Thymus (tissue), 11 donors: ENCODE data around the gene TRPC1. TPM values are rescaled to one million over a fixed set of nuclear protein-coding genes. Genes with fewer than 3 reads are reported as not detected.

Experiments used
- DNase-seq, 9 donors: peaks; one replicate each; pipeline ENCODE4 v3.0.0-alpha.2; 2013; ENCODE audit warnings: low spot score in 9 of 9, low read depth in 6 of 9, missing footprints in 1 of 9
- H3K27ac ChIP-seq, 2 donors: one replicate each; pipeline ENCODE4 v1.5.1; 2013; ENCODE audit warnings: control low read depth in 1 of 2, low read depth in 1 of 2, low read length in 1 of 2, mild to moderate bottlenecking in 1 of 2, moderate library complexity in 1 of 2
- H3K27me3 ChIP-seq, 2 donors: one replicate each; pipeline ENCODE4 v1.5.1; 2013; ENCODE audit warnings: low read length in 1 of 2; ENCODE audit not compliant: control insufficient read depth in 2 of 2, insufficient read depth in 1 of 2
- H3K36me3 ChIP-seq, 2 donors: one replicate each; pipeline ENCODE4 v1.5.1; 2013; ENCODE audit warnings: low read length in 1 of 2, mild to moderate bottlenecking in 1 of 2, moderate library complexity in 1 of 2; ENCODE audit not compliant: control insufficient read depth in 2 of 2, insufficient read depth in 2 of 2
- H3K4me1 ChIP-seq, 2 donors: one replicate each; pipeline ENCODE4 v1.5.1; 2013; ENCODE audit warnings: low read length in 2 of 2; ENCODE audit not compliant: control insufficient read depth in 2 of 2, insufficient read depth in 2 of 2
- H3K4me3 ChIP-seq, 2 donors: one replicate each; pipeline ENCODE4 v1.5.1; 2013; ENCODE audit warnings: low read length in 2 of 2, control low read depth in 1 of 2, mild to moderate bottlenecking in 1 of 2
- H3K9me3 ChIP-seq, 2 donors: one replicate each; pipeline ENCODE4 v1.5.1; 2013; ENCODE audit warnings: low read length in 1 of 2, mild to moderate bottlenecking in 1 of 2; ENCODE audit not compliant: control insufficient read depth in 2 of 2, insufficient read depth in 1 of 2
- WGBS: extraction: QIAGEN DNeasy Blood & Tissue Kit; methylation state at CpG from one replicate; pipeline ENCODE4 v1.1.7; 2013; 5-methylcytosine and 5-hydroxymethylcytosine counted together
- polyA plus RNA-seq: library from polyadenylated mRNA; stranded (reverse); fragments of 200-250 nt; gene quantifications from one replicate; pipeline ENCODE4 v1.2.3, GENCODE V29; 2013
- total RNA-seq: library from RNA; stranded (reverse); fragments of 120-200 nt; gene quantifications from one replicate; pipeline ENCODE4 v1.2.4, GENCODE V29; 2013
- donor health status: healthy.

TRPC1 gene
- total and polyA plus RNA-seq, 2 donors, result 3.1 to 7.1 TPM

GRCh38 chr3:142779591-142779990 lies 55.8 kb downstream of the TRPC1 start:
- Histone ChIP-seq H3K4me3 (no peak overlapping the region), H3K9me3 (no peaks in the 10 kb centered on the region), H3K4me1 (no peaks in the 10 kb centered on the region), H3K27ac (no peak overlapping the region), H3K36me3 (no peaks in the 10 kb centered on the region), H3K27me3 (no peaks in the 10 kb centered on the region)
- no peak for DNase-seq

- Histone ChIP-seq H3K27me3 (no peaks in the 10 kb centered on the region), H3K27ac (no peak overlapping the region), H3K36me3 (no peaks in the 10 kb centered on the region), H3K4me3 (no peak overlapping the region), H3K9me3 (no peaks in the 10 kb centered on the region), H3K4me1 (no peaks in the 10 kb centered on the region)
- 94% methylated on average over 2 of the region's 2 CpGs for whole genome bisulfite sequencing
- DNase-seq, result no peak
These were observed 58.8 kb downstream of the TRPC1 start for GRCh38 chr3:142782616-142783015.

GRCh38 chr3:142784228-142784627 lies 60.4 kb downstream of the TRPC1 start:
- WGBS, result 97% methylated on average over 1 of the region's 1 CpG

GRCh38 chr3:142785996-142786395 lies 62.2 kb downstream of the TRPC1 start:
- Histone ChIP-seq H3K27ac (no peak overlapping the region), H3K4me3 (no peak overlapping the region), H3K36me3 (no peaks in the 10 kb centered on the region), H3K9me3 (no peaks in the 10 kb centered on the region), H3K4me1 (no peaks in the 10 kb centered on the region), H3K27me3 (no peaks in the 10 kb centered on the region)
- DNase-seq, result no peak
- 98% methylated on average over 4 of the region's 4 CpGs for WGBS

More at GRCh38 chr3:142784228-142784627, 60.4 kb downstream of the TRPC1 start:
- Histone ChIP-seq H3K27ac (no peak overlapping the region), H3K9me3 (no peaks in the 10 kb centered on the region), H3K4me3 (no peak overlapping the region), H3K4me1 (no peaks in the 10 kb centered on the region), H3K27me3 (no peaks in the 10 kb centered on the region), H3K36me3 (no peaks in the 10 kb centered on the region)
- no peak for DNase-seq

- no peaks in the 10 kb centered on the region for H3K27me3 ChIP-seq
- peak in 1 of 9 donors; percentile 8 for DNase-seq
- no peak overlapping the region for H3K4me3 ChIP-seq
- 5% methylated on average over 1 of the region's 1 CpG for WGBS
- H3K9me3 ChIP-seq, result no peaks in the 10 kb centered on the region
- H3K36me3 ChIP-seq, result no peaks in the 10 kb centered on the region
- no peaks in the 10 kb centered on the region for H3K4me1 ChIP-seq
- H3K27ac ChIP-seq, result no peak overlapping the region
These were observed 63.9 kb downstream of the TRPC1 start for GRCh38 chr3:142787719-142788118.

- no peak overlapping the region for H3K27ac ChIP-seq
- H3K9me3 ChIP-seq, result no peaks in the 10 kb centered on the region
- no peaks in the 10 kb centered on the region for H3K36me3 ChIP-seq
- DNase-seq, result no peak
- no peaks in the 10 kb centered on the region for H3K4me1 ChIP-seq
- H3K4me3 ChIP-seq, result no peak overlapping the region
- no peaks in the 10 kb centered on the region for H3K27me3 ChIP-seq
- 94% methylated on average over 4 of the region's 4 CpGs for WGBS
These were observed 70.7 kb downstream of the TRPC1 start for GRCh38 chr3:142794508-142794907.

- no peak for DNase-seq
- Histone ChIP-seq H3K4me1 (no peaks in the 10 kb centered on the region), H3K9me3 (no peaks in the 10 kb centered on the region), H3K4me3 (no peak overlapping the region), H3K27ac (no peak overlapping the region), H3K27me3 (no peaks in the 10 kb centered on the region), H3K36me3 (no peaks in the 10 kb centered on the region)
- WGBS, result 100% methylated on average over 1 of the region's 1 CpG
These were observed 71.5 kb downstream of the TRPC1 start for GRCh38 chr3:142795332-142795731.

- no peak for DNase-seq
- Histone ChIP-seq H3K9me3 (no peaks in the 10 kb centered on the region), H3K36me3 (no peaks in the 10 kb centered on the region), H3K4me1 (no peaks in the 10 kb centered on the region), H3K4me3 (no peak overlapping the region), H3K27ac (no peak overlapping the region), H3K27me3 (no peaks in the 10 kb centered on the region)
- WGBS, result 72% methylated on average over 2 of the region's 2 CpGs
These were observed 73.0 kb downstream of the TRPC1 start for GRCh38 chr3:142796823-142797222.

- Histone ChIP-seq H3K27ac (no peak overlapping the region), H3K9me3 (no peaks in the 10 kb centered on the region), H3K36me3 (no peaks in the 10 kb centered on the region), H3K27me3 (no peaks in the 10 kb centered on the region), H3K4me3 (no peak overlapping the region), H3K4me1 (no peaks in the 10 kb centered on the region)
- 96% methylated on average over 2 of the region's 2 CpGs for WGBS
- DNase-seq, result no peak
These were observed 77.9 kb downstream of the TRPC1 start for GRCh38 chr3:142801746-142802145.

- Histone ChIP-seq H3K4me1 (no peaks in the 10 kb centered on the region), H3K4me3 (no peak overlapping the region), H3K27me3 (no peaks in the 10 kb centered on the region), H3K27ac (no peak overlapping the region), H3K36me3 (no peaks in the 10 kb centered on the region), H3K9me3 (no peaks in the 10 kb centered on the region)
- DNase-seq, result no peak
- WGBS, result 94% methylated on average over 1 of the region's 1 CpG
These were observed 79.1 kb downstream of the TRPC1 start for GRCh38 chr3:142802891-142803290.
